ENCODE results near the gene CLMN.

DNA sequence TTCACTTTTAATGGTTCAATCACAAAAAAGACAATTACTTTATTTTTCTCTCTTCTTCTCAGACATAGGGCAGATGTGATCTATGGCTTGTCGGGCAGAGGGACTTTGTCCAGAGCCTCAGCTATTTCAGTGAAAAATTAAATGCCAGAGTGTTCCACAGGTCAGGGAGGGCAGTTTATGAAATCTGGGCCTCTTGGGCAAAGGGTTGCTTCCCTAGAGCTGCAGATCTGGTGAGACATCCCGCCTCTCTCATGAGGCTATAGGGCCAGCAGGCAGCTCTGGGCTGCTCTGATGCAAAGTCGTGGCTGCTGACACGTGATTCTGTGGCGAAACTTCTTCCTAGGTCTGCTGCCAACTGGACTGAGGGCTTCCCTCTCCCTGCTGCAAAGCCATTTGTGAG lies 6.0 kb downstream of the CLMN start:
- TF ChIP-seq EZH2 (IDR thresholded peaks at IDR 0.05; ENCODE audit: low read depth, low read length, severe bottlenecking) (no peak), POLR2AphosphoS5 (IDR thresholded peaks at IDR 0.05; ENCODE audit: low read depth, low read length) (no peak), POLR2A (IDR thresholded peaks at IDR 0.05; ENCODE audit: control extremely low read depth in 1 of 2, low read depth in 2 of 2, low read length in 2 of 2) (no peak), CTCF (IDR thresholded peaks at IDR 0.05; ENCODE audit: control extremely low read depth in 1 of 3, insufficient read depth in 1 of 3, low read depth in 1 of 3, low read length in 3 of 3) (no peak), MAX (IDR thresholded peaks at IDR 0.05) (no peak)

Measured in H1 (cell line).